Stomach smooth muscle (tissue), 2 donors: ENCODE data around the gene TMEM252.

Experiments used
- H3K27ac ChIP-seq: one replicate; pipeline ENCODE4 v1.7.0; 2013; ENCODE audit warnings: mild to moderate bottlenecking, low read length, inconsistent platforms
- H3K27me3 ChIP-seq, 2 donors: one replicate each; pipeline ENCODE4 v1.7.0; 2013; ENCODE audit warnings: low read length in 2 of 2; ENCODE audit not compliant: insufficient read depth in 2 of 2, control insufficient read depth in 1 of 2
- H3K36me3 ChIP-seq, 2 donors: one replicate each; pipeline ENCODE4 v1.7.0; 2013; ENCODE audit warnings: low read length in 2 of 2; ENCODE audit not compliant: control insufficient read depth in 2 of 2, insufficient read depth in 2 of 2
- H3K4me1 ChIP-seq: one replicate; pipeline ENCODE4 v1.7.0; 2013; ENCODE audit warnings: low read length; ENCODE audit not compliant: control insufficient read depth, insufficient read depth
- H3K4me3 ChIP-seq, 2 donors: one replicate each; pipeline ENCODE4 v1.7.0; 2013; ENCODE audit warnings: low read length in 2 of 2
- H3K9ac ChIP-seq, 2 donors: one replicate each; pipeline ENCODE4 v1.7.0; 2013; ENCODE audit warnings: low read length in 2 of 2, mild to moderate bottlenecking in 1 of 2
- H3K9me3 ChIP-seq, 2 donors: one replicate each; pipeline ENCODE4 v1.7.0; 2013; ENCODE audit warnings: low read length in 2 of 2; ENCODE audit not compliant: control insufficient read depth in 2 of 2
- donor health status: healthy.
- donor health status: Pancreatic carcinoma.

TMEM252 gene

DNA sequence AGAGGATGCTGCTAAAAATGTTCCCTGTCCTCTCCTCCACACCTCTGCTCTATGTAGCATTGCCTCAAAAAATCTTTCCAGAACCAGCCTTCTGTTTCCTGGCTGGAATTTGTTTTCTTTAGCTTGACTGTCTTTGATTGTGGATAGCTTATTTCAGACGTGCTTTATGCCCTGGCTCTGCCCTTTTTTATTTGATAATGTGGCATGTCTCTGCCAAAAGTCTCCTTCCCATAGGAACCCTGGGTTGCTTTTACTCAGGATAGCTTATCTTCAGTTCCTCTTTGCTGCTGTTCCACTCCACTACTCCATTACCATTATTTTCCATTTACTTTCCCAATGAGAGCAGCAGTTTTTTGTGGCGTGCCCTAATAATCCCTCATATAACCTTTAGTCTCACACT is 885 bp upstream of the TMEM252 start:
- Histone ChIP-seq H3K4me3 (peak overlapping the region in 1 of 2 donors; percentile 20), H3K27ac (peak overlapping the region; percentile 74), H3K4me1 (peaks cover 42% of the 10 kb centered on the region), H3K27me3 (no peaks in the 10 kb centered on the region), H3K36me3 (no peaks in the 10 kb centered on the region), H3K9me3 (no peaks in the 10 kb centered on the region), H3K9ac (peak overlapping the region; percentile 34 to 51)

- peak overlapping the region in 1 of 2 donors; percentile 24 for H3K4me3 ChIP-seq
- peaks cover 7 to 8% of the 10 kb centered on the region in 2 donors for H3K36me3 ChIP-seq
- no peaks in the 10 kb centered on the region for H3K9me3 ChIP-seq
- H3K27me3 ChIP-seq: no peaks in the 10 kb centered on the region
- peaks cover 44% of the 10 kb centered on the region for H3K4me1 ChIP-seq
- peak overlapping the region in 1 of 2 donors; percentile 22 for H3K9ac ChIP-seq
- H3K27ac ChIP-seq: peak overlapping the region; percentile 87
Measured at GRCh38 chr9:68538200-68538599, 2.5 kb downstream of the TMEM252 start.

- Histone ChIP-seq H3K27me3 (no peaks in the 10 kb centered on the region), H3K4me3 (no peak overlapping the region), H3K4me1 (peaks cover 48% of the 10 kb centered on the region), H3K36me3 (peaks cover 7 to 8% of the 10 kb centered on the region in 2 donors), H3K27ac (peak overlapping the region; percentile 87), H3K9me3 (no peaks in the 10 kb centered on the region), H3K9ac (peak overlapping the region in 1 of 2 donors; percentile 22)
Measured at GRCh38 chr9:68537616-68537880, 3.1 kb downstream of the TMEM252 start.

- no peaks in the 10 kb centered on the region for H3K9me3 ChIP-seq
- peaks cover 49% of the 10 kb centered on the region for H3K4me1 ChIP-seq
- peak overlapping the region in 1 of 2 donors; percentile 29 for H3K4me3 ChIP-seq
- peak overlapping the region; percentile 87 for H3K27ac ChIP-seq
- H3K36me3 ChIP-seq: peaks cover 7 to 8% of the 10 kb centered on the region in 2 donors
- no peaks in the 10 kb centered on the region for H3K27me3 ChIP-seq
- H3K9ac ChIP-seq: peak overlapping the region in 1 of 2 donors; percentile 10
Measured at GRCh38 chr9:68536876-68537615, 3.6 kb downstream of the TMEM252 start.

DNA sequence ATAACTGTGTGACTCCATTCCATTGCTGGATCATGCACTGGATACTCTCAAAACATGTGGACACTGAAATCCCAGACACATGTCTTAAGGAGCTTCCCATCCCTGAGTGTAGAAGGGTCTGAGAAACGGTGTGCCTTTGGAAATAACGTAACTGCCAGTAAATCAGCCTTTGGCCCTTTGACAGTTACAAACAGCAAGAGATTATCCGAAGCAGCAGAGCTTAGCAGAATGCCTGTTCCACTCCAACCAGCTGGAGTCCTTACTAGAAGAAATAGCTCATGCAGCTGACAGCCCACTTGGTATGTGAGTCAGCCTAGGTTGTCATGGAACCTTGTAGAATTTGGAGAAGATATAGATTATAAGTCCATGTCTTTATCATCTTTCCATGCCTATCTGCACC is 7.0 kb downstream of the TMEM252 start:
- Histone ChIP-seq H3K4me3 (no peak overlapping the region), H3K4me1 (peaks cover 59% of the 10 kb centered on the region), H3K9ac (no peak overlapping the region), H3K27me3 (no peaks in the 10 kb centered on the region), H3K36me3 (peaks cover 14 to 15% of the 10 kb centered on the region in 2 donors), H3K9me3 (no peaks in the 10 kb centered on the region), H3K27ac (no peak overlapping the region)

DNA sequence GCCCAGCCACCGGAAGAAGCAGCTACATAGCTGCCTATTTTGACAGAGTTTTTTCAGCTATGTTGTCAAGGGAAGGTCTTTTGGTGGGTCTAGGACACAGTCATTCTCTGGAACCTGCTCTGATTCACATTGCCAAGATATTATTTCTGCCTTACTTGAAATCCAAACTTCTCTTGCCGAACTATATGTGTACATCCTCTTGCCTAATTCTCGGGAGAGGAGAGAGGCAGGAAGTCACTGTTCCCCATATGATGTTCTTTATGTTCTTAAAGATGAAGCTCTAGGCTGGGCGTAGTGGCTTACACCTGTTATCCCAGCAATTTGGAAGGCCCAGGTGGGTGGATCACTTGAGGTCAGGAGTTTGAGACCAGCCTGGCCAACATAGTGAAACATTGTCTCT is 8.6 kb downstream of the TMEM252 start:
- H3K27ac ChIP-seq: peak overlapping the region; percentile 42
- H3K36me3 ChIP-seq: peaks cover 18 to 21% of the 10 kb centered on the region in 2 donors
- no peaks in the 10 kb centered on the region for H3K9me3 ChIP-seq
- H3K4me3 ChIP-seq: no peak overlapping the region
- no peaks in the 10 kb centered on the region for H3K27me3 ChIP-seq
- H3K9ac ChIP-seq: no peak overlapping the region
- H3K4me1 ChIP-seq: peaks cover 52% of the 10 kb centered on the region

- Histone ChIP-seq H3K27me3 (no peaks in the 10 kb centered on the region), H3K4me1 (peaks cover 43% of the 10 kb centered on the region), H3K27ac (peak overlapping the region; percentile 42), H3K9me3 (no peaks in the 10 kb centered on the region), H3K36me3 (peaks cover 19 to 21% of the 10 kb centered on the region in 2 donors), H3K9ac (peak overlapping the region; percentile 29 to 41), H3K4me3 (no peak overlapping the region)
Measured at GRCh38 chr9:68530618-68531017, 10.1 kb downstream of the TMEM252 start.

DNA sequence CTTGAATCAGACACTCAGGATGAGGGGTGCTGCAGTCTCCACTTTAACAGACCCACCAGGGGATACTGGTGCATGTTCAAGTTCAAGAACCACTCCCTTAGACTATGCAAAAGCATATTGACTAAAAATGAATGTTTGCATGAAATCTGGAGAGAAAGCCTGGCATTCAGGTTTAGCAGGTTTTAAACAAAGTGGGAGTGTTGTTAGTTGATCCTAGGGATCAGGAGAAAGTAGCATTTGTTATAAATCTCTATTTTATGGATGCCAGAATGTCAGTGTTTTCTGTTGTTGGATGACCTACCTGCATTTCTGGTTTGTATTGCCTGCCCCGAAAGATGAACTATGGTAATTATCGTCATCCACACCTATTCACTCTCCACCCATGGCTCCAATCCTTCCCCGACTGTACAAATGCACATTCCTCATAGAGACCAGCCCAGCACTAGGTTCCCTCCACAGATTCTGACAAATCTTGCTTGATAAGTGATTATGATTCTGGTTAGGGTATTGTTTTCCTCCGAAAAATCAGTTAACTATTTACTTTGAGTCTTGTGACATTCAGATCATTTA is 17.2 kb downstream of the TMEM252 start:
- H3K9ac ChIP-seq: no peak overlapping the region
- peaks cover 7% of the 10 kb centered on the region for H3K4me1 ChIP-seq
- peaks cover 14 to 26% of the 10 kb centered on the region in 2 donors for H3K36me3 ChIP-seq
- no peak overlapping the region for H3K4me3 ChIP-seq
- no peaks in the 10 kb centered on the region for H3K9me3 ChIP-seq
- H3K27me3 ChIP-seq: no peaks in the 10 kb centered on the region
- H3K27ac ChIP-seq: no peak overlapping the region

GRCh38 chr9:68522954-68523353 is 17.7 kb downstream of the TMEM252 start:
- Histone ChIP-seq H3K4me1 (peaks cover 4% of the 10 kb centered on the region), H3K9ac (no peak overlapping the region), H3K27me3 (no peaks in the 10 kb centered on the region), H3K36me3 (peaks cover 15 to 31% of the 10 kb centered on the region in 2 donors), H3K9me3 (no peaks in the 10 kb centered on the region), H3K4me3 (no peak overlapping the region), H3K27ac (no peak overlapping the region)

GRCh38 chr9:68522131-68522530 is 18.6 kb downstream of the TMEM252 start:
- peaks cover 12 to 32% of the 10 kb centered on the region in 2 donors for H3K36me3 ChIP-seq
- no peak overlapping the region for H3K4me3 ChIP-seq
- no peaks in the 10 kb centered on the region for H3K9me3 ChIP-seq
- H3K27me3 ChIP-seq: no peaks in the 10 kb centered on the region
- H3K9ac ChIP-seq: no peak overlapping the region
- H3K27ac ChIP-seq: no peak overlapping the region
- no peaks in the 10 kb centered on the region for H3K4me1 ChIP-seq
